ENCODE data around the gene ADM5.

Gene ADM5

GRCh38 chr19:49680421-49681351 is 8.7 kb upstream of the ADM5 start:
- in situ Hi-C loops (cut with MboI; ENCODE audit: low sequenced_read_pairs, unreplicated experiment), result no loop called here
- DNase-seq (ENCODE audit: low spot score), result peak; percentile 95
- TF ChIP-seq, protein P1, sequence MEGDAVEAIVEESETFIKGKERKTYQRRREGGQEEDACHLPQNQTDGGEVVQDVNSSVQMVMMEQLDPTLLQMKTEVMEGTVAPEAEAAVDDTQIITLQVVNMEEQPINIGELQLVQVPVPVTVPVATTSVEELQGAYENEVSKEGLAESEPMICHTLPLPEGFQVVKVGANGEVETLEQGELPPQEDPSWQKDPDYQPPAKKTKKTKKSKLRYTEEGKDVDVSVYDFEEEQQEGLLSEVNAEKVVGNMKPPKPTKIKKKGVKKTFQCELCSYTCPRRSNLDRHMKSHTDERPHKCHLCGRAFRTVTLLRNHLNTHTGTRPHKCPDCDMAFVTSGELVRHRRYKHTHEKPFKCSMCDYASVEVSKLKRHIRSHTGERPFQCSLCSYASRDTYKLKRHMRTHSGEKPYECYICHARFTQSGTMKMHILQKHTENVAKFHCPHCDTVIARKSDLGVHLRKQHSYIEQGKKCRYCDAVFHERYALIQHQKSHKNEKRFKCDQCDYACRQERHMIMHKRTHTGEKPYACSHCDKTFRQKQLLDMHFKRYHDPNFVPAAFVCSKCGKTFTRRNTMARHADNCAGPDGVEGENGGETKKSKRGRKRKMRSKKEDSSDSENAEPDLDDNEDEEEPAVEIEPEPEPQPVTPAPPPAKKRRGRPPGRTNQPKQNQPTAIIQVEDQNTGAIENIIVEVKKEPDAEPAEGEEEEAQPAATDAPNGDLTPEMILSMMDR (IDR thresholded peaks at IDR 0.05; ENCODE audit: borderline replicate concordance, control extremely low read depth, extremely low read depth, insufficient read depth, missing control alignments), result peak; percentile 99

DNA sequence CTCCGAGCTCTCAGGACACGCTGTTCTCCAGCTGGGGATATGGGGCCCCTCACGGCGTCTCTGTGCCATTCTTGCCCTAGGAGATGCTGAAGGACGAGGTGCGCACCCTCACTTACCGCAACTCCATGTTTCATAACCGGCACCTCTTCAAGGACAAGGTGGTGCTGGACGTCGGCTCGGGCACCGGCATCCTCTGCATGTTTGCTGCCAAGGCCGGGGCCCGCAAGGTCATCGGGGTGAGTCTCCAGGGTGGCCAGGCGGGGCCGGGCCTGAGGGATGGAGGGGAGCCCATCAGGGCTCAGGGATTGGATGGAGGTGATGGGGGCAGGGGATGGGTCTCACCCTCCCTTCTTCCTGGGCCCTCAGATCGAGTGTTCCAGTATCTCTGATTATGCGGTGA is 7.6 kb upstream of the ADM5 start:
- DNase-seq (ENCODE audit: low spot score), result no peak
- TF ChIP-seq, protein P1 (IDR thresholded peaks at IDR 0.05; ENCODE audit: borderline replicate concordance, control extremely low read depth, extremely low read depth, insufficient read depth, missing control alignments), result no peak
- in situ Hi-C loops (cut with MboI; ENCODE audit: low sequenced_read_pairs, unreplicated experiment), result no loop called here

DNA sequence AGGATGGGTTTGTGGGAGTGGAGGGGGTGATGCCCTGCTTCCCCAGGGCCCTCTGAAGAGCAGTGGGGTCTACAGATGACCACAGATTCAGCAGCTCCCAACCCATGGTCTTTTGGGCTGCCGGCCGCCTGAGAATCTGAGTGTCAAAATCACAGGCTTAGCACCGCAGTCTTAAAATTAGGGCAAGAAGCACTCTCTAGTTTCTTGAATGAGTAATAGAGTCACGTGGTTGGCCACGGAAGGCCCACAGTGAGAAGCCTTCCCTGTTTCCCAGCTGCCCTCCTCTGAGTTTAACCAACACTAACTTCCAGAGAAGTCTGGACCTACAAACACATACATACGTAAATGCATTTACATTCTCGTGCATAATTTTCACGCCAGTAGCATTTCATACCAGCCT is 7.1 kb upstream of the ADM5 start:
- no peak for DNase-seq (ENCODE audit: low spot score)
- TF ChIP-seq, protein P1 (IDR thresholded peaks at IDR 0.05; ENCODE audit: borderline replicate concordance, control extremely low read depth, extremely low read depth, insufficient read depth, missing control alignments), result no peak
- in situ Hi-C loops (cut with MboI; ENCODE audit: low sequenced_read_pairs, unreplicated experiment), result no loop called here

DNA sequence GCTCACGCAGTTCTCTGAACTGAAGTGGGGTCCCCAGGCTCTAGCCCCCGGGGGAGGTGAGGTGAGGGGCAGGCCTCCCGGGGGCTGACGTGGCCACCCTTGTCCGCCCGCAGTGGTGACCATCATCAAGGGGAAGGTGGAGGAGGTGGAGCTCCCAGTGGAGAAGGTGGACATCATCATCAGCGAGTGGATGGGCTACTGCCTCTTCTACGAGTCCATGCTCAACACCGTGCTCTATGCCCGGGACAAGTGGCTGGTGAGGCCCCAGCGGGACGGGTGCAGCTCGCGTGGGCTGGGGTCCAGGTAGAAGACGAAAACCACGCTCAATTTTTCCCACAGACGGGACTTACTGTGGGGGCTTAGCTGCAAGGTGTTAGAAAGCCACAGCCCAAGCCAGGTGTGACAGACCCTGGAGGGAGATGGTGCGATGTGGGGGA is 5.6 kb upstream of the ADM5 start:
- no peak for DNase-seq (ENCODE audit: low spot score)
- TF ChIP-seq, protein P1 (IDR thresholded peaks at IDR 0.05; ENCODE audit: borderline replicate concordance, control extremely low read depth, extremely low read depth, insufficient read depth, missing control alignments), result no peak
- in situ Hi-C loops (cut with MboI; ENCODE audit: low sequenced_read_pairs, unreplicated experiment), result no loop called here

DNA sequence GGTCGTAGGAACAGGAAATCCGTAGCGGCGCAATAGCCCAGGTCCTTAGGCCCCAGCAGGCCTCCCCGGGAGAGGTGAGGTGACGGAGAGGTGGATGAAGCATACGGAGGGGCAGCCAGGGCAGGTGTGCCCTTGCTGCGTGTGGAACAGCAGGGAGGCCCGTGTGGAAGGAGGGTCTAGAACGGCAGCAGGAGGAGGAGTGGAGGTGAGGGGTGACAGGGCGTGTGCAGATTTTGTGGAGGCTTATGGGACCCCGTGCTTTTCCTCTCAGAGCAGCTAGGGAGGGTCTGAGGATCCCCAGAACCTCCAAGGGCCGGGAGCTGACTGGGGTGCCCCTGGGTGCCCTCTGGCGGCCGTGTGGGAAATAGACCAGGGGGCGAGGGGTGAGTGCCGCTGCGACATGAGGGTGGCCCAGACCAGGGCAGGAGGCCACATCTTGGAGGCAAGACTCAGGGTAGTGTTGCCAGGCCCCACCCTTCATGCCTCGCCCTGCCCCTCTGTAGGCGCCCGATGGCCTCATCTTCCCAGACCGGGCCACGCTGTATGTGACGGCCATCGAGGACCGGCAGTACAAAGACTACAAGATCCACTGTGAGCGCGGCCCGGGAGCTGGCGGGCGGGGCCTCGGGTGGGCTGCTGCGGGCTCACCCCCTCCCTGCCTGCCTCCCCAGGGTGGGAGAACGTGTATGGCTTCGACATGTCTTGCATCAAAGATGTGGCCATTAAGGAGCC is 5.0 kb upstream of the ADM5 start:
- in situ Hi-C loops (cut with MboI; ENCODE audit: low sequenced_read_pairs, unreplicated experiment), result no loop called here
- TF ChIP-seq, protein P1 (IDR thresholded peaks at IDR 0.05; ENCODE audit: borderline replicate concordance, control extremely low read depth, extremely low read depth, insufficient read depth, missing control alignments), result peak; percentile 30
- DNase-seq (ENCODE audit: low spot score), result peak; percentile 64

DNA sequence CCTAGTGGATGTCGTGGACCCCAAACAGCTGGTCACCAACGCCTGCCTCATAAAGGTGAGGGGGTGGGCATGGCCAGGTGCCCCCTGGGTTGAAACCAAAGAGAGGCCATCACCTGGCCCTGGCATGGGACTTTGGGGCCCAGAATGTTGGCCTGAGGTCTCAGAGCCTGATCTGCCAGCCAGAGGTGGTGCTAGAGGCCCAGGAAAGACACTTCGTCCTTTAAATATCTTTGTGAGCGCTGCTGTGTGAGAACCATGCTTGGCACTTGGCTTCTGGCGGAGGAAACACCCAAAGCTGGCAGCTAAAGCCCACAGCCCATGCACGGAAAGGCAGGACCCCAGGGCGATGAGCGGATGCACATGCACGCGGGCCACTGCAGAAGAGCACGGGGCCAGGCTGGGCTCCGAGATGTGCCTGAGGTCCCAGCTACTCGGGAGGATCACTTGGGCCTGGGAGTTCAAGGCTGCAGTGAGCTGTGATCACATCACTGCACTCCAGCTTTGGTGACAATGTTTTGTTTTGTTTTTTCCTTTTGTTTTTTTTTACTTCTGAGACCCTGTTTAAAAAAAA is 4.3 kb upstream of the ADM5 start:
- in situ Hi-C loops (cut with MboI; ENCODE audit: low sequenced_read_pairs, unreplicated experiment), result no loop called here
- DNase-seq (ENCODE audit: low spot score), result no peak
- TF ChIP-seq, protein P1 (IDR thresholded peaks at IDR 0.05; ENCODE audit: borderline replicate concordance, control extremely low read depth, extremely low read depth, insufficient read depth, missing control alignments), result no peak
